Measurements from ENCODE around the gene OR6B1. TPM values are rescaled to one million over a fixed set of nuclear protein-coding genes. Genes with fewer than 3 reads are reported as not detected.

The OR6B1 gene
- total and polyA plus RNA-seq, 2 of the 8 experiments (the other 6 are each of a cell fraction or from before 2014, with no cell fraction given), result not detected

DNA sequence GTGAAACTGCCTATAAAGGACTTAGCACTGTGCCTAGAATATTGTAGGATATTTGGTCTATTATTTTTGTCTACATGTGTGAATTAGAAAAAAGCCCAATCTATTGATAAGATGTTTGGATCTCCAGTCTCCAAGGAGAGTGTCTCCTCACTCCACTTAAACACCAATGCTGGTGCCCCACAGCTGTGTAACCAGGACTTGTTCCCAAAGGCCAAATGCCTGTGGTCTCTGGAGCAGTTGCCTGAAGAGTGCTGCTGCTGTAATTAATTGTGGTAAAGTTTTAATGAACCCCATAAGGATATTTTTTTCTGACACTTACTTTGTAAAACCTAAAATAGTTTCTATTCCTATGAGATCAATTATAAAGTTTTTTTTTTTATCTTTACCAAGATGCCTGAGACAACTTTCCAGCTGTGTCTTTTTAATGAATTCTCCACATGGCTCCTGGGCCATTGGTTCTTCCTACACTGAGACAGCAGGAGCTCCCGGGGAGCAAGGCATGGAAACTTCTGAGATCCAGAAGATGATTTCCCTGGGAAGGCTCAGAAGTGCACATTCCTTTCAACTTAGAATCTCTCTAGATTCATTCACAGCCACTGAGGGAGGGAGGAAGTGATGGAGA, 37.4 kb downstream of the OR6B1 start (continued):
- TF ChIP-seq, protein P1, sequence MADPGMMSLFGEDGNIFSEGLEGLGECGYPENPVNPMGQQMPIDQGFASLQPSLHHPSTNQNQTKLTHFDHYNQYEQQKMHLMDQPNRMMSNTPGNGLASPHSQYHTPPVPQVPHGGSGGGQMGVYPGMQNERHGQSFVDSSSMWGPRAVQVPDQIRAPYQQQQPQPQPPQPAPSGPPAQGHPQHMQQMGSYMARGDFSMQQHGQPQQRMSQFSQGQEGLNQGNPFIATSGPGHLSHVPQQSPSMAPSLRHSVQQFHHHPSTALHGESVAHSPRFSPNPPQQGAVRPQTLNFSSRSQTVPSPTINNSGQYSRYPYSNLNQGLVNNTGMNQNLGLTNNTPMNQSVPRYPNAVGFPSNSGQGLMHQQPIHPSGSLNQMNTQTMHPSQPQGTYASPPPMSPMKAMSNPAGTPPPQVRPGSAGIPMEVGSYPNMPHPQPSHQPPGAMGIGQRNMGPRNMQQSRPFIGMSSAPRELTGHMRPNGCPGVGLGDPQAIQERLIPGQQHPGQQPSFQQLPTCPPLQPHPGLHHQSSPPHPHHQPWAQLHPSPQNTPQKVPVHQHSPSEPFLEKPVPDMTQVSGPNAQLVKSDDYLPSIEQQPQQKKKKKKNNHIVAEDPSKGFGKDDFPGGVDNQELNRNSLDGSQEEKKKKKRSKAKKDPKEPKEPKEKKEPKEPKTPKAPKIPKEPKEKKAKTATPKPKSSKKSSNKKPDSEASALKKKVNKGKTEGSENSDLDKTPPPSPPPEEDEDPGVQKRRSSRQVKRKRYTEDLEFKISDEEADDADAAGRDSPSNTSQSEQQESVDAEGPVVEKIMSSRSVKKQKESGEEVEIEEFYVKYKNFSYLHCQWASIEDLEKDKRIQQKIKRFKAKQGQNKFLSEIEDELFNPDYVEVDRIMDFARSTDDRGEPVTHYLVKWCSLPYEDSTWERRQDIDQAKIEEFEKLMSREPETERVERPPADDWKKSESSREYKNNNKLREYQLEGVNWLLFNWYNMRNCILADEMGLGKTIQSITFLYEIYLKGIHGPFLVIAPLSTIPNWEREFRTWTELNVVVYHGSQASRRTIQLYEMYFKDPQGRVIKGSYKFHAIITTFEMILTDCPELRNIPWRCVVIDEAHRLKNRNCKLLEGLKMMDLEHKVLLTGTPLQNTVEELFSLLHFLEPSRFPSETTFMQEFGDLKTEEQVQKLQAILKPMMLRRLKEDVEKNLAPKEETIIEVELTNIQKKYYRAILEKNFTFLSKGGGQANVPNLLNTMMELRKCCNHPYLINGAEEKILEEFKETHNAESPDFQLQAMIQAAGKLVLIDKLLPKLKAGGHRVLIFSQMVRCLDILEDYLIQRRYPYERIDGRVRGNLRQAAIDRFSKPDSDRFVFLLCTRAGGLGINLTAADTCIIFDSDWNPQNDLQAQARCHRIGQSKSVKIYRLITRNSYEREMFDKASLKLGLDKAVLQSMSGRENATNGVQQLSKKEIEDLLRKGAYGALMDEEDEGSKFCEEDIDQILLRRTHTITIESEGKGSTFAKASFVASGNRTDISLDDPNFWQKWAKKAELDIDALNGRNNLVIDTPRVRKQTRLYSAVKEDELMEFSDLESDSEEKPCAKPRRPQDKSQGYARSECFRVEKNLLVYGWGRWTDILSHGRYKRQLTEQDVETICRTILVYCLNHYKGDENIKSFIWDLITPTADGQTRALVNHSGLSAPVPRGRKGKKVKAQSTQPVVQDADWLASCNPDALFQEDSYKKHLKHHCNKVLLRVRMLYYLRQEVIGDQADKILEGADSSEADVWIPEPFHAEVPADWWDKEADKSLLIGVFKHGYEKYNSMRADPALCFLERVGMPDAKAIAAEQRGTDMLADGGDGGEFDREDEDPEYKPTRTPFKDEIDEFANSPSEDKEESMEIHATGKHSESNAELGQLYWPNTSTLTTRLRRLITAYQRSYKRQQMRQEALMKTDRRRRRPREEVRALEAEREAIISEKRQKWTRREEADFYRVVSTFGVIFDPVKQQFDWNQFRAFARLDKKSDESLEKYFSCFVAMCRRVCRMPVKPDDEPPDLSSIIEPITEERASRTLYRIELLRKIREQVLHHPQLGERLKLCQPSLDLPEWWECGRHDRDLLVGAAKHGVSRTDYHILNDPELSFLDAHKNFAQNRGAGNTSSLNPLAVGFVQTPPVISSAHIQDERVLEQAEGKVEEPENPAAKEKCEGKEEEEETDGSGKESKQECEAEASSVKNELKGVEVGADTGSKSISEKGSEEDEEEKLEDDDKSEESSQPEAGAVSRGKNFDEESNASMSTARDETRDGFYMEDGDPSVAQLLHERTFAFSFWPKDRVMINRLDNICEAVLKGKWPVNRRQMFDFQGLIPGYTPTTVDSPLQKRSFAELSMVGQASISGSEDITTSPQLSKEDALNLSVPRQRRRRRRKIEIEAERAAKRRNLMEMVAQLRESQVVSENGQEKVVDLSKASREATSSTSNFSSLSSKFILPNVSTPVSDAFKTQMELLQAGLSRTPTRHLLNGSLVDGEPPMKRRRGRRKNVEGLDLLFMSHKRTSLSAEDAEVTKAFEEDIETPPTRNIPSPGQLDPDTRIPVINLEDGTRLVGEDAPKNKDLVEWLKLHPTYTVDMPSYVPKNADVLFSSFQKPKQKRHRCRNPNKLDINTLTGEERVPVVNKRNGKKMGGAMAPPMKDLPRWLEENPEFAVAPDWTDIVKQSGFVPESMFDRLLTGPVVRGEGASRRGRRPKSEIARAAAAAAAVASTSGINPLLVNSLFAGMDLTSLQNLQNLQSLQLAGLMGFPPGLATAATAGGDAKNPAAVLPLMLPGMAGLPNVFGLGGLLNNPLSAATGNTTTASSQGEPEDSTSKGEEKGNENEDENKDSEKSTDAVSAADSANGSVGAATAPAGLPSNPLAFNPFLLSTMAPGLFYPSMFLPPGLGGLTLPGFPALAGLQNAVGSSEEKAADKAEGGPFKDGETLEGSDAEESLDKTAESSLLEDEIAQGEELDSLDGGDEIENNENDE (IDR thresholded peaks at IDR 0.05; ENCODE audit: insufficient replicate concordance, low read length), result no peak
- no peak for TF ChIP-seq SUZ12 (IDR thresholded peaks at IDR 0.05; ENCODE audit: low read length)
- TF ChIP-seq EGR1 (IDR thresholded peaks at IDR 0.05; ENCODE audit: borderline replicate concordance, low read depth, low read length), result no peak
- no peak for TF ChIP-seq POLR2A (IDR thresholded peaks at IDR 0.05; ENCODE audit: control extremely low read depth in 1 of 2, low read depth in 2 of 2, low read length in 2 of 2)
- TF ChIP-seq JUN (IDR thresholded peaks at IDR 0.05; ENCODE audit: low read depth, low read length), result no peak
- no peak for TF ChIP-seq EZH2 (IDR thresholded peaks at IDR 0.05; ENCODE audit: low read depth, low read length, severe bottlenecking)
- no peak for TF ChIP-seq RNF2 (IDR thresholded peaks at IDR 0.05; ENCODE audit: borderline replicate concordance, low read depth, low read length, missing control alignments, poor library complexity, severe bottlenecking)
- no peak for TF ChIP-seq SAP30 (IDR thresholded peaks at IDR 0.05; ENCODE audit: insufficient read depth, insufficient replicate concordance, low read length)
- no peak for TF ChIP-seq SP4 (IDR thresholded peaks at IDR 0.05; ENCODE audit: low read length)
- TF ChIP-seq SIX5 (IDR thresholded peaks at IDR 0.05; ENCODE audit: low read depth, low read length), result no peak
- no peak for TF ChIP-seq NANOG (IDR thresholded peaks at IDR 0.05; ENCODE audit: insufficient read depth, low read depth, low read length, poor library complexity, severe bottlenecking)

Measured in H1 (cell line).